Measurements from ENCODE around the gene FMN1.

Gene FMN1

DNA sequence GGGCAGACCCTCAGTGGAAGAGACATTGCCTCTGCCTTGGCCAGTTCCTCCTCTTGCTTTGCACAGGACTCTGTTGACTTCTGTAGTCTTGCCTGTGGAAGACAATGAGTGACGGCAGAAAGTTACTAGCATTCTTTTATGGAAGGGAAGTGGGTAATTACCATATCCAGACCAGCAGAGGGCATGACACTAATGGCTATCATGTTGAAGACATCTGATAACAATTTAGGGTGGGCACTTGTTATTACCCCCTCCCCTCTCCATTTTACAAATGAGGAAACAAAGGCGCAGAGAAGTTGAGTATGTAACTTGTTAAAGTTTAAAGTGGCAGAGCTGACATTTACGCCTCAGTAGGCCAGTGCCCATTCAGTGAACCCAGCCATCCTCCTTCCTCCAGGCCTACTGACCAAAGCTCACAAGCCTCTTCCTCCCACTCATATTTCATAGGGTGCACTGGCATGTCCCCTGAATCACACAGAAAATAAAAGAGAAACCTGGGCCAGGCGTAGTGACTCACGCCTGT, 48.2 kb upstream of the FMN1 start:
- H3K36me3 ChIP-seq (ENCODE audit: control insufficient read depth, low read length), result no peaks in the 10 kb centered on the region
- H3K79me2 ChIP-seq (ENCODE audit: control insufficient read depth, low read length), result no peaks in the 10 kb centered on the region
- H3K9me2 ChIP-seq (replicated peaks; ENCODE audit: control insufficient read depth, low read length), result no peaks in the 10 kb centered on the region
- TF ChIP-seq, protein P1, sequence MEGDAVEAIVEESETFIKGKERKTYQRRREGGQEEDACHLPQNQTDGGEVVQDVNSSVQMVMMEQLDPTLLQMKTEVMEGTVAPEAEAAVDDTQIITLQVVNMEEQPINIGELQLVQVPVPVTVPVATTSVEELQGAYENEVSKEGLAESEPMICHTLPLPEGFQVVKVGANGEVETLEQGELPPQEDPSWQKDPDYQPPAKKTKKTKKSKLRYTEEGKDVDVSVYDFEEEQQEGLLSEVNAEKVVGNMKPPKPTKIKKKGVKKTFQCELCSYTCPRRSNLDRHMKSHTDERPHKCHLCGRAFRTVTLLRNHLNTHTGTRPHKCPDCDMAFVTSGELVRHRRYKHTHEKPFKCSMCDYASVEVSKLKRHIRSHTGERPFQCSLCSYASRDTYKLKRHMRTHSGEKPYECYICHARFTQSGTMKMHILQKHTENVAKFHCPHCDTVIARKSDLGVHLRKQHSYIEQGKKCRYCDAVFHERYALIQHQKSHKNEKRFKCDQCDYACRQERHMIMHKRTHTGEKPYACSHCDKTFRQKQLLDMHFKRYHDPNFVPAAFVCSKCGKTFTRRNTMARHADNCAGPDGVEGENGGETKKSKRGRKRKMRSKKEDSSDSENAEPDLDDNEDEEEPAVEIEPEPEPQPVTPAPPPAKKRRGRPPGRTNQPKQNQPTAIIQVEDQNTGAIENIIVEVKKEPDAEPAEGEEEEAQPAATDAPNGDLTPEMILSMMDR (IDR thresholded peaks at IDR 0.05; ENCODE audit: low read depth, low read length, poor library complexity, severe bottlenecking), result peak; percentile 62
- no peak for TF ChIP-seq EZH2phosphoT487 (IDR thresholded peaks at IDR 0.05; ENCODE audit: borderline replicate concordance, low read length)
- H4K20me1 ChIP-seq (ENCODE audit: control insufficient read depth, insufficient read depth, low read depth, low read length), result no peaks in the 10 kb centered on the region
- no peak overlapping the region for H3K4me3 ChIP-seq (ENCODE audit: low read length)
- H3K9me3 ChIP-seq (ENCODE audit: control insufficient read depth, insufficient read depth, low read length), result no peaks in the 10 kb centered on the region
- H3K27ac ChIP-seq (ENCODE audit: low read depth, low read length), result no peak overlapping the region
- 0 out of 2 replicates have a peak, but pooled peaks cover 4% of the 10 kb centered on the region for H3K27me3 ChIP-seq (ENCODE audit: control insufficient read depth, low read length)
- no peaks in the 10 kb centered on the region for H3K4me1 ChIP-seq (ENCODE audit: control insufficient read depth, low read length)
- H3K4me2 ChIP-seq (ENCODE audit: low read length), result no peak overlapping the region
- no peaks in the 10 kb centered on the region for H3F3A ChIP-seq (ENCODE audit: control insufficient read depth, insufficient read depth)

DNA sequence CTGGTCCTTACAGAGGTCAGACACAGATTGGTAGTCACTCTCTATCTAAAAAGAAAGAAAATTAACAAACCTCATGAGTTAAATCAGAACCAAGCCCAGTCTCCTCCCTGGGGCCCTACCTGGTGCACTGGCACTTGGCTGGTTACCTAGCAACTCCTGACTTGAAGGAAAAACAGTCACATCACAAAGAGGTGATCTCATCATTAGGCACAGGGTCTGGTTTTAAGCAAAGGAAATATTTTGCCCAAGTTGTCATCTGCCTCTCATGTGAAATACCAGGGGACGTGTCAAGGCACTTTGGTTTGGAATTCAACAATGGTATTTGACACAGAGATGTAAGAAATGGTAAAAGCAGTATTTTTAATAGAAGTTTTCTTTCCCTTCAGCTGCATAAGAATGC, 47.7 kb upstream of the FMN1 start:
- Histone ChIP-seq H3K27ac (ENCODE audit: low read depth, low read length) (no peak overlapping the region), H3K9me3 (ENCODE audit: control insufficient read depth, insufficient read depth, low read length) (no peaks in the 10 kb centered on the region), H3K36me3 (ENCODE audit: control insufficient read depth, low read length) (no peaks in the 10 kb centered on the region), H3K9me2 (replicated peaks; ENCODE audit: control insufficient read depth, low read length) (no peaks in the 10 kb centered on the region), H3K27me3 (ENCODE audit: control insufficient read depth, low read length) (peaks cover 5% of the 10 kb centered on the region), H3F3A (ENCODE audit: control insufficient read depth, insufficient read depth) (no peaks in the 10 kb centered on the region), H3K79me2 (ENCODE audit: control insufficient read depth, low read length) (no peaks in the 10 kb centered on the region), H4K20me1 (ENCODE audit: control insufficient read depth, insufficient read depth, low read depth, low read length) (no peaks in the 10 kb centered on the region), H3K4me2 (ENCODE audit: low read length) (no peak overlapping the region), H3K4me1 (ENCODE audit: control insufficient read depth, low read length) (no peaks in the 10 kb centered on the region), H3K4me3 (ENCODE audit: low read length) (no peak overlapping the region)
- no peak for TF ChIP-seq EZH2phosphoT487 (IDR thresholded peaks at IDR 0.05; ENCODE audit: borderline replicate concordance, low read length)
- TF ChIP-seq, protein P1 (IDR thresholded peaks at IDR 0.05; ENCODE audit: low read depth, low read length, poor library complexity, severe bottlenecking), result no peak

GRCh38 chr15:33236841-33237509, 42.5 kb upstream of the FMN1 start:
- TF ChIP-seq, protein P1 (IDR thresholded peaks at IDR 0.05; ENCODE audit: low read depth, low read length, poor library complexity, severe bottlenecking), result no peak
- no peak for TF ChIP-seq EZH2phosphoT487 (IDR thresholded peaks at IDR 0.05; ENCODE audit: borderline replicate concordance, low read length)
- H3K9me2 ChIP-seq (replicated peaks; ENCODE audit: control insufficient read depth, low read length), result no peaks in the 10 kb centered on the region
- H4K20me1 ChIP-seq (ENCODE audit: control insufficient read depth, insufficient read depth, low read depth, low read length), result no peaks in the 10 kb centered on the region
- no peaks in the 10 kb centered on the region for H3K9me3 ChIP-seq (ENCODE audit: control insufficient read depth, insufficient read depth, low read length)
- H3K4me2 ChIP-seq (ENCODE audit: low read length), result no peak overlapping the region
- no peaks in the 10 kb centered on the region for H3K79me2 ChIP-seq (ENCODE audit: control insufficient read depth, low read length)
- H3K27ac ChIP-seq (ENCODE audit: low read depth, low read length), result no peak overlapping the region
- H3K36me3 ChIP-seq (ENCODE audit: control insufficient read depth, low read length), result no peaks in the 10 kb centered on the region
- peaks cover 18% of the 10 kb centered on the region for H3K27me3 ChIP-seq (ENCODE audit: control insufficient read depth, low read length)
- H3K4me1 ChIP-seq (ENCODE audit: control insufficient read depth, low read length), result no peaks in the 10 kb centered on the region
- no peak overlapping the region for H3K4me3 ChIP-seq (ENCODE audit: low read length)
- H3F3A ChIP-seq (ENCODE audit: control insufficient read depth, insufficient read depth), result no peaks in the 10 kb centered on the region

All from DOHH2 (cell line).